ENCODE results near the gene PHF20.

DNA sequence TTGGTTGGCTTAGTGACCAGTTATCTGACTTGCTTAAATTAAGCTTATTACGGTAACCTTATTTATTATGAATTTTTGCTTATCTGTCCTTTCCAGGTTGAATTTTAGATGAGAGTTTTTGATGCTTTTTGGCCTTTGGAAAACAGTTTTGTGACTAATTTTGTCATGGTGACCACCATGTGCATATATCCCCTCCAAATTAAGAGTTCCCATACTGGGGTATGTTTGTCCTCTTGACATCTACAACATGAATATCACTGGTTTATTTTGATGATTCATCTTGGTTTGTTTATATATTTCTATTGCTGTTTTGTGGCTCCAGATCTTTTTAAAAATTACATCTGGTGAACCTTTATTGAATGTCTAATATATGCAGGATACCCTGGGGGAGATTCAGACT lies 61.4 kb downstream of the PHF20 start:
- TF ChIP-seq EZH2 (IDR thresholded peaks at IDR 0.05; ENCODE audit: insufficient read depth, poor library complexity, severe bottlenecking) (no peak), EZH2phosphoT487 (IDR thresholded peaks at IDR 0.05; ENCODE audit: insufficient read depth, low read depth) (no peak)
